NCI-H1048 (cell line): ENCODE results near the gene KLK14.

Experiments used
- DNase-seq: peaks from one replicate; lab custom pipeline; 2025; lab: John Stamatoyannopoulos, UW

KLK14 gene, protein sequence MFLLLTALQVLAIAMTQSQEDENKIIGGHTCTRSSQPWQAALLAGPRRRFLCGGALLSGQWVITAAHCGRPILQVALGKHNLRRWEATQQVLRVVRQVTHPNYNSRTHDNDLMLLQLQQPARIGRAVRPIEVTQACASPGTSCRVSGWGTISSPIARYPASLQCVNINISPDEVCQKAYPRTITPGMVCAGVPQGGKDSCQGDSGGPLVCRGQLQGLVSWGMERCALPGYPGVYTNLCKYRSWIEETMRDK

DNA sequence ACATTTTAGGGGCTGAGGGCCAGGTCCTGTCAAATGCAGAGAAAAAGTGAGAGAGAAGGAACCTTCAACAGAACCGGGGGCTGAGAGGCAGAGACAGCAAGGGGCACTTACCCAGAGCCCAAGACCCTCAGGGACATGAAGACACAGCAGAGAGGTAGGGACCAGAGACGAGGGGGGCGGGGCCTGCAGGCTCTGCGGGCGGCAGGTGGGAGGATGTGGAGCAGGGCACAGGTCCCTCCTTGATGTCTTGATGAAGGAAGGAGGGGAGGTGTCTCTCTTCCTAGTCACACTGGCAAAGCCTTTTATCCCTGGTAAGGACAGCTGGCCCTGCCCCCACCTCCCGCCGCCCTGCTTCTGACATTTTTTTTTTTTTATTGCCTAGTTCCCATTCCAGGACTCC is at the start of gene KLK14:
Gene KLK14, minus strand, starts transcription at position 277 of the 400 bp plus-strand sequence. Its CDS starts 273 bp downstream, at position 4.
- no peak for DNase-seq

DNA sequence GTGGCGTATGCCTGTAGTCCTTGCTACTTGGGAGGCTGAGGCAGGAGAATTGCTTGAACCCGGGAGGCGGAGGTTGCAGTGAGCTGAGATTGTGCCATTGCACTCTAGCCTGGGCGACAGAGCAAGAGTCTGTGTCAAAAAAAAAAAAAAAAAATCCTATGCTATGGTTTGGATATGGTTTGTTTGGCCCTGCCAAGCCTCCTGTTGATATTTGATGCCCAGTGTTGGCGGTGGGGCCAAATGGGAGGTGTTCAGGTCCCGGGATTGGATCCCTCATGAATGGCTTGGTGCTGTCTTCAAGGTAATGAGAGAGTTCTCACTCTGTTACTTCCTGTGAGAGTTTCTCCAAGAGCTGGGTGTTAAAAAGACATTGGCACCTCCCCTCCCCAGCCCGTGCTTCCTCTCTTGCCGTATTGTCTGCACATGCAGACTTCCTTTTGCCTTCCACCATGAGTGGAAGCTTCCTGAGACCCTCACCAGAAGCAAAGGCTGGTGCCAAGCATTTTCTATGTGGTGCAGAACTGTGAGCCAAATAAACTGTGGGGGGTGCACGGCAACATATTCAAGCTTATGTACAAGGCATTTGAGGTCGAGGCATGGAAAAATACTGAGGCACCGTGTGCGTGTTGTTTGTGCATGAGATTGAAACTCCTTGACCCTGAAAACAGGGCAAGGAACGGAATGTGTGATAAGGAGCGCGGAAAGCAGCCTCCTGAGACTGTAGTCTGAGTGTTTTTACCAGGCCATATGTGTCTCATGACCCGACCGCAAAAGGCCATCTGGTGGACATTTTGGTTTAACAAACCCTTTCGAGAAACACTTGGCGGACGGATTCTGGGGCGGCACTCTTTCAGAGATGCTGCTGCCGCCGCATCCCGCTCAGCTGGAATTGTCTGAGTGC is 49.3 kb upstream of the KLK14 start:
- no peak for DNase-seq

DNA sequence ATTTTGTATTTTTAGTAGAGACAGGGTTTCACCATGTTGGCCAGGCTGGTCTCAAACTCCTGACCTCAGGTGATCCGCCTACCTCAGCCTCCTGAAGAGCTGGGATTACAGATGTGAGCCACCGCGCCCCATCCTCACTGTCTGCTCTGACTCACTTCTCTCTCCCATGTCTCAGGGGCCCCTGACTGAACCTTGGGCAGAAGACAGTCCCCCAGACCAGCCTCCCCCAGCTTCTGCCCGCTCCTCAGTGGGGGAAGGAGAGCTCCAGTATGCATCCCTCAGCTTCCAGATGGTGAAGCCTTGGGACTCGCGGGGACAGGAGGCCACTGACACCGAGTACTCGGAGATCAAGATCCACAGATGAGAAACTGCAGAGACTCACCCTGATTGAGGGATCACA is 47.0 kb upstream of the KLK14 start:
- DNase-seq, result no peak

DNA sequence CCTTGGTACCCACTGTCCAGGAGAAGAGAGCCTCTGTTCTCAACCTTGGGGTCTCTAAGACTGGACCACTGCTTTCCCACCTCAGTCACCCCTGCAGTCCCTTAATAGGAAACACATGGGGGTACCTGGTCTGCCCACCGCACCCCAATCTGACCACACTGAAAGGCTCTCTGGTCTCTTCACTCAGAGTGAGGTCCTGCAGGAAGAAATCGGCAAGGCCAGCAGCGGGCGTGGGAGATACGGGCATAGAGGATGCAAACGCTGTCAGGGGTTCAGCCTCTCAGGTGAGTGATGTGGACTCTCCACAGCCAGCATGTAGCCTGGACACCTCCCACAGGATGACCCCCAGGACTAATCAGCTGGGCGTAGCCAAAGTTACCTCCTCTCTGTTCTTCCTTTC is 45.5 kb upstream of the KLK14 start:
- DNase-seq, result no peak

DNA sequence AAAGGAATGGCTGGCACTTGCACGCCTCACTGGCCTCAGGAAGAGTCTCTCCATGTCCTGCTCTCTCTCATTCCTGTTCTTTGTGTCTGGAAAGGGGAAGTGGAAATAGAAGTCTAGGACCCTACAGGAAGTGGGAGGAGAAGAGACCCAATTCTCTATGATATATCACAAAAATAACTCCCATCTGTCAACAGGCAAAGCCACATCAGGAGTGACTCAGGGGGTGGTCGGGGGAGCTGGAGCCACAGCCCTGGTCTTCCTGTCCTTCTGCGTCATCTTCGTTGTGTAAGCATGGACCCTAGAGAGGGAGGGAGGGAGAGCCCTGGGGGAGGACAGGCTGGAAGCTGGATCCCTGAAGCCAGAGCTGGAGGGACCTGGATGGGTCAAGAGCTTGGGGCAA is 45.1 kb upstream of the KLK14 start:
- DNase-seq, result no peak

DNA sequence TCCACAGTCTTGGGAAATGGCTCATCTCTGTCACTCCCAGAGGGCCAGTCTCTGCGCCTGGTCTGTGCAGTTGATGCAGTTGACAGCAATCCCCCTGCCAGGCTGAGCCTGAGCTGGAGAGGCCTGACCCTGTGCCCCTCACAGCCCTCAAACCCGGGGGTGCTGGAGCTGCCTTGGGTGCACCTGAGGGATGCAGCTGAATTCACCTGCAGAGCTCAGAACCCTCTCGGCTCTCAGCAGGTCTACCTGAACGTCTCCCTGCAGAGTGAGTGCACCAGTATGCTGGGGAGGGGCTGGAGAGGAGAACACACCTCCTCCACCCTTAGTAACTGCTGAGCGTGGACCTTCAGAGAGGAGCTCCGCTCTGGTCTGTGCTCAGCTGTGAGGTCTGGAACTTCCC is 44.3 kb upstream of the KLK14 start:
- DNase-seq, result no peak

DNA sequence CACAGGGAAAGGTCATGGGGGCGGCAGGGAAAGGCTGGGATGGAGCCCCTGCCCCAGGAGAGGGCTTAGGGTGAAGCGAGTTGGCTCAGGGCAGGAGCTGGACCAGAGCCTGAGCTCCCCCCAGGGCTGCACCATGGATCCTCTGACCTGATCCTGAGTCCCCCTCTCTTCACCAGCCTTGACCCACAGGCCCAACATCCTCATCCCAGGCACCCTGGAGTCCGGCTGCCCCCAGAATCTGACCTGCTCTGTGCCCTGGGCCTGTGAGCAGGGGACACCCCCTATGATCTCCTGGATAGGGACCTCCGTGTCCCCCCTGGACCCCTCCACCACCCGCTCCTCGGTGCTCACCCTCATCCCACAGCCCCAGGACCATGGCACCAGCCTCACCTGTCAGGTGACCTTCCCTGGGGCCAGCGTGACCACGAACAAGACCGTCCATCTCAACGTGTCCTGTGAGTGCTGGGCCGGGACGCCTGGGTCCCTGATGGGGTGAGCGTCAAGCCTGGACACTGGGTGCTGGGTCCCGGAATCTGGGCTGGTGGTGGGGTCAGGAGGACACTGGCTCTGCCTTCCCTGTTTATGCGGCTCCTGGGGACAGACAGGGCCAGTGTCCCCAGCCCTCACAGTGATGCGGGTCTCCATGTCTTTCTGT is 42.9 kb upstream of the KLK14 start:
- no peak for DNase-seq

DNA sequence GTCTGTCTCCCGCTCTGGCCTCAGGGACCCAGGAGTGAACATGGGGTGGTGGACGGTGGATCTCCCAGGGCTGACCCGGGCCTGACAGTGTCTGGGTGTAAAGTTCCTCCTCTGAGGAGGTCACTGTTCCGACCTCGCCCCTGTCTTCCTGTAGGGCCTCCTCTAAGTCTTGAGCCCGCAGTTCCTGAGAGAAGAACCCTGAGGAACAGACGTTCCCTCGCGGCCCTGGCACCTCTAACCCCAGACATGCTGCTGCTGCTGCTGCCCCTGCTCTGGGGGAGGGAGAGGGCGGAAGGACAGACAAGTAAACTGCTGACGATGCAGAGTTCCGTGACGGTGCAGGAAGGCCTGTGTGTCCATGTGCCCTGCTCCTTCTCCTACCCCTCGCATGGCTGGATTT is 42.0 kb upstream of the KLK14 start, which contains the start of gene SIGLEC9:
Gene SIGLEC9, plus strand, starts transcription at position 178 of the 400 bp plus-strand sequence. Its CDS starts 69 bp downstream, at position 247.
- DNase-seq, result no peak

DNA sequence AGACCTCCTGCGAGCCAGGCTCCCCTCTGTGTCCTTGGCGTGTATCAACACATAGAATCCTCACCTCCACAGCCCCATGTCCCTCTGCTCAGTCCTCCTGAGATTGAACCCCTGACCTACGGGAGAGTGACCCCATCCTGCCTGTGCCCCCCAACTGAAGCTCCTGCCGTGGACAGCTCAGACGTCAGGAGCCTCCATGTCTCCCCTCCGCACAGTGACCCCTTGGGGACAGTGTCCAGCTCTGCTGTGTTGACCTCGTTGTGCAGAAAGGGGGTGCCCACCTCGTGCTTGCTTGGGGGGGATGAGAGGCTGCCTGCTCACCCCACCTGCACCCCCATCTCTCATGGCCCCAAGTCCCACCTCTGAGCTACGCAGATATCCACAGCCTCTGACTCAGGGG is 41.5 kb upstream of the KLK14 start:
- no peak for DNase-seq

DNA sequence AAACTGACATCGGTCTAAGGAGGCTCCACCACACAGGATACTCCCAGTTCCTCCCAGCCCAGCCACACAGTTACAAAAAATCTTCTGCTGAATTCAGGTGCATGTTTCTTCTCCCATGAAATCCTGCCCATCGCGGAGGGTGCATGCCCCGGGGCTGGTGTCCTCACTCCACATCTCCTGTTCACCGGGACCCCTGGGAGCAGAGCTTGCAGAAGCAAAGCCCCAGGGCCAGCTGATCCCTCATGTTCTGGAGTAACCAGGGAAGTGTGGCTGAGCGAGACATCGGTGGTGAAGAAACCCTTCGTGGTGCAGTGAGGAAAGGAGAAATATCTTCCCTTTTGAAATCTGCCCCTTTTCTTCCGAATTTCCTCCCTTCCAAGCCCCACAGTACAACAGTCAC is 41.1 kb upstream of the KLK14 start:
- DNase-seq, result no peak

DNA sequence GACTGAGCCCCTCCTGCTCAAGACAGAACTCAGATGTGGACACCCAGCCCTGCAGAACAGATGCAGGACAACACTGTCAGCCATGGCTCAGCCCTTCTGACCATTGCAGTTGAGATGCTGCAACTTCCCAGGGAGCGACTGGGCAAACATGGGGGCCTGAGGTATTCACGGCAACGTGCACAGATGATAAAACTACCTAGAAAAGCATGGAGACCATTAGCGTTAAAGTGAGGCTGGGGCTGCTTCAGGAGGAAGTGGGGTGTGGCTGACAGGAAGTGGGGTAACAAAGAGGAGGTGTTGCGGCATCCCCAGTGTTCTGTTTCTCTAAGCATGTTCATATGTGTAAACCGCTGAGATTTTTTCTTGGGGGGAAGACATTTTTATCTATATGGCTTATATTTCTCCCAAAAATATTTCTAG is 40.7 kb upstream of the KLK14 start:
- no peak for DNase-seq

DNA sequence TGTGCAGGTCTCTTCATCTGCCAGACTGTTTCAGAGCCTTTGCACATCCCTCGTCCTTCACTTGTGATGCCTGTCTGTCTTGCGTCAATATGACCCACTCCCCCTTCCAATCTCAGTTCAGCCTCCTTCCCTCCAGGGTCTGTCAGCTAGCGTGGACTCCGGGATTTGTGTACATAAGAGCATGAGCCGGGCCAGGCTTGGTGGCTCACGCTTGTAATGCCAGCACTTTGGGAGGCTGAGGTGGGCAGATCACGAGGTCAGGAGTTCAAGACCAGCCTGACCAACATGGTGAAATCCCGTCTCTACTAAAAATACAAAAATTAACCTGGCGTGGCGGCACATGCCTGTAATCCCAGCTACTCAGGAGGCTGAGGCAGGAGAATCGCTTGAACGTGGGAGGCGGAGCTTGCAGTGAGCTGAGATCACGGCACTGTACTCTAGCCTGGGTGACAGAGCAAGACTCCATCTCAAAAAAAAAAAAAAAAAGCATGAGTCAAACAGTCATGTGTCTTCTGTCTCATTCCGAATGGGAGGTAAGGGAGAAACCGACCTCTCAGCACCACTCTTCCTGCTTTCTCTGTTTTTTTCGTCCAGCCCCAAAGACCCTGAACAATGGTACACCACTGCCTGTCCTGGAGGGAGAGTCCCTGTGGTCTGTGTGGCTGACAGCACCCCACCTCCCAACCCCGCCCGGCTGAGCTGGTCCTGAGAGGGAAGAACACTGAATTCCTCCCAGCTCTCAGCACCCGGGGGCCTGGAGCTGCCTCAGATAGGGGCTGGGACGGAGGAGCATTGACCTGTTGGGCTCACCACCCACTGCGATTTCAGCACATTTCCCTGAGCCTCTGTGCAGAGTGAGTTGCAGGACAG is 39.7 kb upstream of the KLK14 start:
- no peak for DNase-seq

DNA sequence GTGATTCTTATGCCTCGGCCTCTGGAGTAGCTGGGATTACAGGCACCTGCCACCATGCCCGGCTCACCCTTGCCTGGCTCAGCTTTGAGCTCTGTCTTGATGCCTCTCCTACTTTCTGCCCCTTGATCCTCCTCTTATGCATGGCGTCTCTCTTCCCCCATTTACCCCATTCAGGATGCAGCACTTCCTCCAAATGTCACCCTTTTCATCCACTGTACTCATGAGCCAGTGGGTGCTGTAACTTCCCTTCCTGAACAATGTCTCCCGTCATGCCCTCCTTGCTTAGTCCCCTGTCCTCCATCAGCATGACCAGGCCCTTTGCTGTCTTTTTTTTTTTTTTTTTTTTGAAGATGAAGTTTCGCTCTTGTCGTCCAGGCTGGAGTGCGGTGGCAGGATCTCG is 38.6 kb upstream of the KLK14 start:
- no peak for DNase-seq

DNA sequence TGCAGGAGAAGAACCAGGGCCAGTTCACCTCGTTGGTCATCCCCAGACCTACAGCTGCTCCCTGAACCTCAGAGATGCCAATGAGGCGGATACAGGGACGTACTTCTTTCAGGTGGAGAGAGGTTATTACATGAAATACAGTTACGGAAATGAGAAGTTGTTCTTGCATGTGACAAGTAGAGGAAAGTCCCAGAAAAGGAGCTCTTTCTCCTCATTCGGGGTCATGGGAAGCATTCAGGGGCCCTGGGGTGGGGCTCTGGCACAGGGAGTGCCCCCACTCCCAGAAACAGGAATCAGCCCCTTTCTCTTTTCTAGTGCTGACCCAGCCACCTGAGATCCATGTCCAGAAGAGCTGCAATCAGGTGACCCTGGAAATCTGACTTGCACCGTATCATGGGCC is 37.5 kb upstream of the KLK14 start:
- DNase-seq, result no peak

DNA sequence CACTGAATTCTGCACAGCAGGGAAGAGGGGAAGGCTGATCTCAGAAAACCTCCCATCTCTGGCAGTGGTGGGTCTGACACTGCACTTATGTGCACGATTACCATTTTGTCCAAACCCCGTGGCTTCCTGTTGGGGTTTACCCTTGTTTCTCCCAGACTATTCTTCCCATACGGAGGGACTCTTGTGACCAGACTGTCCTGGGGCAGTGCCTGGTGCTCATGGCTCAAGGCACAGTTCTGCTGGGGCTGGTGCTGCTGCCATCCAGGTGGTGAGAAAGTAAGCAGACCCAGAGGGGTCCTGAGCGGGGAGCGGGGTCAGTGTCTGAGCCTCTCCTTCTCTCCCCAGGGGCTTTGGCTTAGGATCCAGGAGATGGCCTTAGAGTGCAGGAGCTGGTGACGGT is 36.9 kb upstream of the KLK14 start:
- no peak for DNase-seq

DNA sequence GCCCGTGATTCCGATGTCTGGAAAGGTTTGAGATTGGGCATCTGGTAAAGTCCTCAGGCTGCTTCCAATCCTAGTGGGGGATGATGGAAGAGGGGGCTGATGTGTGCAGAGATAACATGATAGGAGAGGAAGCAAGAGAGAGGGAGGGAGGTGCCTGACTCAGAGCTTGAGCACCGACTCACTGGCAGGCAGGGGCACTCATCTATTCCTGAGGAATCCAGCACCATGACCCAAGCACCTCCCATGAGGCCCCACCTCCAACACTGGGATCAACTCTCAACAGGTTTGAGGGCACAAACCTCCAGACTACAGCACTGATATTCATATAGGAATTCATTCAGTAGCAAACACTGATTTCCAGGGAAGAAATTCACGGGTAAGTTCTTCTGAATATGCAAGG is 36.4 kb upstream of the KLK14 start:
- no peak for DNase-seq

DNA sequence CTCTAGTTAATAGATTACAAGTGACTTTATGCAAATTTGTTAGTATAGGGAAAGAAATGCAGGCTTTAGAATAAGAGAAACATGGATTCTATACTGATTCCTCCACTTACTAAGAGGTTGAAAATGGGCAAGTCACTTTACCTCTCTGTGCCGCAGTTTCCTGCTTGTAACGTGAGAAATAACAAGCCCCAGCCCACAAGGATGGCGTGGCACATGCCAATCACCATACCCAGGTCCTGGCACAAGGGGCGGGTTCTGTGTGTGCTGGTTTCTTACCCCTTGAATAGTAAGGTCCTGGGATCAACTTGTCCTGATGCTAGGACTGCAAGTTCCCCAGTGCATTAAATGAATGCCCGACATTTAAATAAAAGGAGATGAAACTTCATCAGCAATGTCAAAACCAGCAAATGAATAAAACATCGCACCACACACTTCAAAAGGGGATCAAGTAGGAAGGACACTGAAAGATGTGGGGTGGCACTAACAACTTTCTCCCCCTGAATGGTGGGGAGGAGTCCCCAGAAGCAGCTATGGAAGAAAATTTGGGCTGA is 34.1 kb upstream of the KLK14 start:
- DNase-seq, result no peak

DNA sequence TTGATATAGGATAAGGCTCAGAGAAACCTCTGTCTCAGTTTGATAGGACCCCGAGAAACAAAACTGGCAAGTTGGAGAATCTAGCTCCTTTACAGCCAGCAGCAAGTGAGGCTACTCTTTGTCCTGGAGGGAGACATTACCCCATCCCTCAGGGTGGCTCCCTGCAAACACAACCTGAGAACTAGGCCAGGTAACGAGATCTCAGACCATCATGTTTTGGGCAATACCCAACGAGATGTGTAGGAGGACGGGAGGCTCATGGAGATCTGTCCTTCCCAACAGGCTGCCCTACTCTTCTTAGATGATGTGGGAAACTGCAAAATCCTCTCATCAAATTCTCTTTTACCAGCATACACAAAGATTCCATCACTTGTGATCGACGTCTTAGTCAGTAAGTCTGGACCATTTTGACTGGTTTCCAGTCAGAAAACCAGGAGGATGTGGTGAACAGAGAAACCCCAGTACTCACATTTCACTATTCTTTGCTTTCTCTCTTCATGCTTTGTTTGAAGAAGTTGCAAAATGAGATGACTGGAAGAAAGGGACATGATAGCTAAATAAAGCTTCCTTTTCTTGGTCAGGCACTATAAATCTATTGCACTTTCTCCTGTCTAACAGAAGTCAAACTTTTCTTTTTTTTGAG is 31.5 kb upstream of the KLK14 start:
- DNase-seq, result no peak

DNA sequence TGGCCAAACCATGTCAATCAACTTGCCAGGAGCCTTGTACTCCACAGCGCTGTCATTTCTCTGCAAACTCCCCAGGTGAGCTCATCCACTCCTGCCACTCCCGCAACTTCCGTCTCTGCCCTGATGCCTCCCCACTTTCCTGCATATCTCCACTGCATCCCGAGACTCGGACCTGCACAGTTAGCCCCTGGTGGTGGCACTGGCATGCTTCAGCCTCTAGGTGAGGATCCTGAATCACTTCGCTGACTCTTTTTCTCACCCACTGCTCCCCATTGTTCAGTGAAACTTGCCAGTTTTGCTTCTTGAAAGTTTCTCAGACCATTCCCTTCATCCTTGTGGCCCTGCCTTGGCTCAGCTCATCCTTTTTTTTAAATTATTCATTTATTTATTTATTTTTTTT is 28.9 kb upstream of the KLK14 start:
- DNase-seq, result no peak

DNA sequence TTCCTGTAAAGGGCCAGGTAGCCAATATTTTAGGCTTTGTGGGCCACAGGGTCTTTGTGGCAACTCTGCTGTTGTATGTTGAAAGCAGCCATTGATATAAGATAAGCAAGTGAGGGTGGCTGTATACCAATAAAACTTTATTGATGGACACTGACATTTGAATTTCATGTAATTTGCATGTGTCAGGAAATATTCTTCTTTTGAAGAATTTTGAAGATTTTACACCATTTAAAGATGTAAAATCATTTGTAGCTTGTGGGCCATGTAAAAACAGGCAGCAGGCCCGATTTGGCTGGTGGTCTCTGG is 27.9 kb upstream of the KLK14 start:
- no peak for DNase-seq

DNA sequence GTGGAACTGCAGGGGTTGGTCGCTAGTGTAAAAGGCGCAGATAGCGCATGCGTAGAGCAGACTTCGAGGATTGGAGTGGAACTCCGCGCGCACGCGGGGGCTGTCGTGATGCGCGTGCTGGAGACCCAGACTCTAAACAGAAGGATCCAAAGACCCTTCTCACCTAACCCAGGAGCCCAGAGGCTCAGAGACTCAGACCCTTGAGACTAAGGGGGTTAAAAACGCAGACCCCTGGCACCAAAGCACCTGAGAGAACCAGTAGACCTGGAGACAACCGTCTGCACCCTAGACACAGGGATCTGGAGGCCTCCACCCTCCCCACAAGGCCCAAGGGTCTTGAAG is 26.1 kb upstream of the KLK14 start:
- DNase-seq, result no peak
